CD4-positive, alpha-beta T cell treated with Interleukin-6 for 4 hours (primary cell): ENCODE data around the gene SYT3.
"Not testable (repeated sequence)": the region's sequence is repeated elsewhere in the genome, so short reads cannot be mapped to it uniquely, and the experiment has no call there.

ENCODE experiments used
- DNase-seq: peaks from one replicate; pipeline ENCODE4 v3.0.0-alpha.2; 2020; ENCODE audit warnings: mixed read lengths

SYT3 gene

GRCh38 chr19:50636317-50637085 is 3.2 kb downstream of the SYT3 start:
- no peak for DNase-seq

GRCh38 chr19:50633973-50634372 is 5.7 kb downstream of the SYT3 start:
- DNase-seq: no peak

GRCh38 chr19:50633359-50633758 is 6.3 kb downstream of the SYT3 start:
- DNase-seq: no peak

GRCh38 chr19:50632151-50632835 is 7.4 kb downstream of the SYT3 start:
- no peak for DNase-seq

- DNase-seq: no peak
Observed at GRCh38 chr19:50629801-50630200, 9.9 kb downstream of the SYT3 start.

- DNase-seq: no peak
Observed at GRCh38 chr19:50629194-50629593, 10.5 kb downstream of the SYT3 start.

- no peak for DNase-seq
Observed at GRCh38 chr19:50628551-50628950, 11.1 kb downstream of the SYT3 start.

- no peak for DNase-seq
Observed at GRCh38 chr19:50628146-50628545, 11.5 kb downstream of the SYT3 start.

- DNase-seq: no peak
Observed at GRCh38 chr19:50626795-50627194, 12.9 kb downstream of the SYT3 start.

GRCh38 chr19:50626011-50626410 is 13.7 kb downstream of the SYT3 start:
- DNase-seq: no peak

- no peak for DNase-seq
Observed at GRCh38 chr19:50624949-50625600, 14.6 kb downstream of the SYT3 start.

- not testable (repeated sequence) for DNase-seq
Observed at GRCh38 chr19:50620394-50620906, 19.2 kb downstream of the SYT3 start.

GRCh38 chr19:50619184-50619583 is 20.5 kb downstream of the SYT3 start:
- not testable (repeated sequence) for DNase-seq

GRCh38 chr19:50618379-50618778 is 21.3 kb downstream of the SYT3 start:
- DNase-seq: not testable (repeated sequence)

GRCh38 chr19:50612504-50613404 is 26.9 kb downstream of the SYT3 start:
- not testable (repeated sequence) for DNase-seq

GRCh38 chr19:50607874-50608785 is 31.6 kb downstream of the SYT3 start:
- DNase-seq: peak; percentile 62

- DNase-seq: no peak
Observed at GRCh38 chr19:50607388-50607787, 32.3 kb downstream of the SYT3 start.

- not testable (repeated sequence) for DNase-seq
Observed at GRCh38 chr19:50606059-50606836, 33.4 kb downstream of the SYT3 start.

GRCh38 chr19:50604264-50605073 is 35.2 kb downstream of the SYT3 start:
- not testable (repeated sequence) for DNase-seq

GRCh38 chr19:50602935-50603334 is 36.7 kb downstream of the SYT3 start:
- DNase-seq: no peak
